RCC 7860 (cell line): ENCODE results near the gene RABGGTA.

Experiments
- DNase-seq: peaks from one replicate; pipeline ENCODE4 v3.0.0-alpha.2; 2015; ENCODE audit warnings: low spot score
- FAIRE-seq: peaks from 2 replicates; lab custom pipeline; 2012; peaks lifted over from hg19 to GRCh38; lab: Jason Lieb, UNC

Gene RABGGTA

GRCh38 chr14:24261969-24262327, 9.4 kb downstream of the RABGGTA start:
- FAIRE-seq (no peak), DNase-seq (no peak)

- no peak for FAIRE-seq
- no peak for DNase-seq
Measured at GRCh38 chr14:24261256-24261968, 10.0 kb downstream of the RABGGTA start.

GRCh38 chr14:24260780-24261157, 10.6 kb downstream of the RABGGTA start:
- no peak for FAIRE-seq

GRCh38 chr14:24260026-24260779, 11.2 kb downstream of the RABGGTA start:
- FAIRE-seq (no peak), DNase-seq (no peak)

More at GRCh38 chr14:24260780-24261157, 10.6 kb downstream of the RABGGTA start:
- no peak for DNase-seq

- FAIRE-seq (no peak), DNase-seq (no peak)
Measured at GRCh38 chr14:24259282-24260025, 11.9 kb downstream of the RABGGTA start.

- FAIRE-seq, result no peak
- no peak for DNase-seq
Measured at GRCh38 chr14:24258548-24259265, 12.7 kb downstream of the RABGGTA start.

GRCh38 chr14:24258119-24258518, 13.3 kb downstream of the RABGGTA start:
- FAIRE-seq (no peak), DNase-seq (no peak)

- no peak for FAIRE-seq
Measured at GRCh38 chr14:24256960-24257359, 14.4 kb downstream of the RABGGTA start.

GRCh38 chr14:24255931-24256711, 15.3 kb downstream of the RABGGTA start:
- FAIRE-seq, result no peak
- DNase-seq, result no peak

More at GRCh38 chr14:24256960-24257359, 14.4 kb downstream of the RABGGTA start:
- no peak for DNase-seq

GRCh38 chr14:24255438-24255837, 16.0 kb downstream of the RABGGTA start:
- FAIRE-seq, result no peak

GRCh38 chr14:24254630-24255392, 16.6 kb downstream of the RABGGTA start:
- no peak for FAIRE-seq
- DNase-seq, result no peak

More at GRCh38 chr14:24255438-24255837, 16.0 kb downstream of the RABGGTA start:
- DNase-seq, result no peak

GRCh38 chr14:24253936-24254335, 17.5 kb downstream of the RABGGTA start:
- FAIRE-seq, result no peak
- no peak for DNase-seq

GRCh38 chr14:24252289-24253124, 18.9 kb downstream of the RABGGTA start:
- FAIRE-seq, result no peak

GRCh38 chr14:24251880-24252288, 19.5 kb downstream of the RABGGTA start:
- DNase-seq, result peak; percentile 69
- no peak for FAIRE-seq

More at GRCh38 chr14:24252289-24253124, 18.9 kb downstream of the RABGGTA start:
- DNase-seq, result no peak

- DNase-seq (no peak), FAIRE-seq (no peak)
Measured at GRCh38 chr14:24250354-24250753, 21.0 kb downstream of the RABGGTA start.

GRCh38 chr14:24249230-24250021, 22.0 kb downstream of the RABGGTA start:
- DNase-seq, result no peak
- no peak for FAIRE-seq

GRCh38 chr14:24247422-24247821, 24.0 kb downstream of the RABGGTA start:
- DNase-seq, result no peak
- no peak for FAIRE-seq

GRCh38 chr14:24246765-24247212, 24.6 kb downstream of the RABGGTA start:
- FAIRE-seq, result no peak
- no peak for DNase-seq
